GM12892 (cell line): Measurements from ENCODE around the gene BAIAP2.
"Not testable (repeated sequence)": the region's sequence is repeated elsewhere in the genome, so short reads cannot be mapped to it uniquely, and the experiment has no call there.

Experiments used
- POLR2A ChIP-seq: IDR thresholded peaks from 2 replicates; pipeline ENCODE4 v1.6.1; 2011; ENCODE audit warnings: low read depth, low read length, control low read depth
- POLR2AphosphoS5 ChIP-seq: IDR thresholded peaks from 2 replicates; pipeline ENCODE4 v1.6.1; 2011; ENCODE audit warnings: low read depth, low read length, control low read depth
- TAF1 ChIP-seq: IDR thresholded peaks from 2 replicates; pipeline ENCODE4 v1.6.1; 2011; ENCODE audit warnings: low read depth, mild to moderate bottlenecking, control low read depth, low read length, borderline replicate concordance

GRCh38 chr17:81030312-81030711 lies 4.6 kb upstream of the BAIAP2 start:
- TF ChIP-seq POLR2AphosphoS5, POLR2A, TAF1: not testable (repeated sequence)
